Measurements from ENCODE around the gene FANCD2OS.
"Not testable (repeated sequence)": the region's sequence is repeated elsewhere in the genome, so short reads cannot be mapped to it uniquely, and the experiment has no call there.

Gene FANCD2OS

DNA sequence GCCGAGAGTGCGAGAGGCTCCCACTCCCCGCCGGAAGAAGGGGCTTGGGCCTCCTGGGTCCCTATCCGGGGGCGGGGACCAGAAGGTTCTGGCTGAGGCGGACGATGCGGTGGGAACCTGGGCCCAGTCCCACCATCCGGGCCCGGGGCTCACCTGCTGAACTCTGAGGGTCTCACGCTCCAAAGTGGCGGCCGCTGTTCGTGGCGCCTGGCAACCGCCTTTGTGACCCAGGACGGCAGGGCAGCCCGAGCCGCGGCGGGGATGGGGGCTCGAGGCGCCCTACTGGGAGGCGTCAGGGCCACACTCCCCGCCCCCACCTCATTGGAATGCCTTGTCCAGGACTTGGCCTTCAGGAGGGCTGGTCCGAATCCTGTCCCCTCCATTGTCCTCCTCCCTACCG lies at the start of gene FANCD2OS:
TSS of gene FANCD2OS (minus strand) at position 165 of the 400 bp plus-strand sequence. CDS start 3,481 bp downstream, outside the sequence.
- no peak for DNase-seq (ENCODE audit: low spot score)

- no peak for DNase-seq (ENCODE audit: low spot score)
Measured at GRCh38 chr3:10157031-10157430, 49.0 kb upstream of the FANCD2OS start.

DNA sequence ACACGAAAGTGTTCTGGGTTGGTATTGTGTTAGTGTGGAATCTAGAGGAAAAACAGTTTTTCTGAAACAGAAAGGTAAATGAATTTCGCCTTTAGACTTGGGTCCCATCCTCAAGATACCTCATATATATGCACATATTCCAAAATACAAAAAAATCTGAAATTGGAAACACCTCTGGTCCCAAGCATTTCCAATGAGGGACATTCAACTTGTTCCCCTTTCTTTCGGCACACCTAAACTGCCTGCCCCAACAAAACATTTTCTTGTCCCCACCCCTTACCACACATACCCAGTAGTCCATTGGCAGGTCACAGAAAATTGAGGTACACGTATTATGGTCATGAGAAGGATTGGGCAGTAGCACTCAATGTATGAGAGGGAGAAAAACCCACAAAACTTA lies 47.6 kb upstream of the FANCD2OS start:
- no peak for DNase-seq (ENCODE audit: low spot score)

DNA sequence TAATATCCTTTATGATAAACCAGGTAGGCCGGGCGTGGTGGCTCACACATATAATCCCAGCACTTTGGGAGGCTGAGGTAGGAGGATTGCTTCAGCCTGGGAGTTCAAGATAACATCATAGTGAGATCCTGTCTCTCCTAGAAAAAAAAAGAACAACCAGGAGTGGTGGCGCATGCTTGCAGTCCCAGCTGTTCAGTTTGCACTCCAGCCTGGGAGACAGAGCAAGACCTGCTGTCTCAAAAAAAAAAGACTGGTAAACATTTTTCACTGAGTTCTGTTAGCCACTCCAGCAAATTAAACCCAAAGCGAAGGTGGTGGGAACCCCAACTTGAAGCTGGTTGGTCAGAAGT lies 47.0 kb upstream of the FANCD2OS start:
- no peak for DNase-seq (ENCODE audit: low spot score)

DNA sequence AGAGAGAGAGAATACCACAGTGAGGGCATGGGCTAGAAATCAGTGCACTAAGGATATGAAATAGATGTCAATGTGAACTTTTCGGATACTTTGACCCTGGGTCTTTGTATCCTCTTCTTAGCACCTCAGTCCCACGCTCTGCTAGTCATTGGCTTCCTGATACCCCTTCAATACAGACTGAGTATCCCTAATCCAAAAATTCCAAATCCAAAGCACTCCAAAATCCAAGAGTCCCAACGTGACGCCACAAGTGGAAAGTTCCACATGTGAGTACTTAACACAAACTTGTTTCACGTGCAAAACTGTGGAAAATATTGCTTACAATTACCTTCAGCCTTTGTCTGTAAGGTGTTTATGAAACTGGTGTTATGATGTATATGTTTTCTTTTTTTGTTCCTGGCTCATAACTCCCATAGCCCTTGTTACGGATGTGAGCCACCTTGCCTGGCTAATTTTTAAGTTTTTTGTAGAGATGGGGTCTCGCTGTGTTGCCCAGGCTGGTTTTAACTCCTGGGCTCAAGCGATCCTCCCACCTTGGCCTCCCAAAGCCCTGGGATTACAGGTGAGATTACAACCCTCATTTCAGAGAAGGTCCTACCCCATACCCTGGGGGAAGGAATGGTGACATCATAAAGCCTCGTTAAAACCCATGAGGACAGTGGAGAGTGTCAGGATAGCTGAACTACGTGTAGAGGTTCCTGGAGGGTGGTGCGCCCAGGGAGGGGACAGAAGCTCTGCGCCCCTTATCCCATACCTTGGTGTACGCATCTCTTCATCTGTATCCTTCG lies 46.5 kb upstream of the FANCD2OS start:
- DNase-seq (ENCODE audit: low spot score) = no peak

DNA sequence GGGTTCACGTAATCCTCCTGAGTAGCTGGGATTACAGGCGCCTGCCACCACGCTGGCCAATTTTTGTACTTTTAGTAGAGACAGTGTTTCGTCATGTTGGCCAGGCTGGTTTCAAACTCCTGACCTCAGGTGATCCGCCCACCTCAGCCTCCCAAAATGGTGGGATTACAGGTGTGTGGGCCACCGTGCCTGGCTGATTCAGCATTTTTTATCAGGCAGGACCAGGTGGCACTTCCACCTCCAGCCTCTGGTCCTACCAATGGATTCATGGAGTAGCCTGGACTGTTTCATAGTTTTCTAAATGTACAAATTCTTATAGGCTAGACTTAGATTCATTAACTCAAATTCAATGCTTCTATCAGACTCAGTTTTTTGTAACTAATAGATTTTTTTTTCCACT lies 42.9 kb upstream of the FANCD2OS start:
- no peak for DNase-seq (ENCODE audit: low spot score)

- DNase-seq (ENCODE audit: low spot score) = no peak
Measured at GRCh38 chr3:10149226-10149625, 41.2 kb upstream of the FANCD2OS start.

- DNase-seq (ENCODE audit: low spot score) = no peak
Measured at GRCh38 chr3:10145685-10146084, 37.6 kb upstream of the FANCD2OS start.

DNA sequence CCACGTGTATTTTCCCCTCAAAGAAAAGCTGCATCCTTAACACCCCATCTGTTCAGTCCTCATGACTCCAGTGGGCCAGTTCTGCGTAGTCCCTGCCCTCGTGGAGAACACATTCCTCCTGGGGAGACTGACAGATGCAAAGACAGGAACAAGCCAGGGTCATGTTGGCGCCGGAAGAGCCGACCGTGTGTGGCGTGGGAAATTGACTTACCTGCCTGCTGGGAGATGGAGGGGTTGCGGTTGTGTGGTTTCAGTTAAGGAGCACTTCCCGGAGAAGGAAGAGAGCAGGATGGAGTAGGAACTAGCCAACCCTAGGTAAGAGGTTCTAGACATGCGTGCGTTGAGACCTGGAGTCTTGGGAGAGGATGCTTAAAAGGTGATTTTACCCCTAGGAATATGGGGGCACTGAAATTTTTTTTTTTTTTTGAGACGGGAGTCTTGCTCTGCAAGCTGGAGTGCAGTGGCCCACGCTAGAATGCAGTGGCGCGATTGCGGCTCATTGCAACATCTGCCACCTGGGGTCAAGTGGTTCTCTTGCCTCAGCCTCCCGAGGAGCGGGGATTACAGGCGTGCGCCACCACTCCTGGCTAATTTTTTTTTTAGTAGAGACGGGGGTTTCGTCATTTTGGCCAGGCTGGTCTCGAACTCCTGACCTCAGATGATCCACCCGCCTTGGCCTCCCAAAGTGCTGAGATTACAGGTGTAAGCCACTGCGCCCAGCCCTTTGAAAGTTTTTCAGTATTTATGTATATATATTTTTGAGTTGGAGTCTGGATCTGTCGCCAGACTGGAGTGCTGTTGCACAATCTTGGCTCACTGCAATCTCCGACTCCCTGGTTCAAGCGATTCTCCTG lies 34.9 kb upstream of the FANCD2OS start:
- DNase-seq (ENCODE audit: low spot score) = peak; percentile 38

DNA sequence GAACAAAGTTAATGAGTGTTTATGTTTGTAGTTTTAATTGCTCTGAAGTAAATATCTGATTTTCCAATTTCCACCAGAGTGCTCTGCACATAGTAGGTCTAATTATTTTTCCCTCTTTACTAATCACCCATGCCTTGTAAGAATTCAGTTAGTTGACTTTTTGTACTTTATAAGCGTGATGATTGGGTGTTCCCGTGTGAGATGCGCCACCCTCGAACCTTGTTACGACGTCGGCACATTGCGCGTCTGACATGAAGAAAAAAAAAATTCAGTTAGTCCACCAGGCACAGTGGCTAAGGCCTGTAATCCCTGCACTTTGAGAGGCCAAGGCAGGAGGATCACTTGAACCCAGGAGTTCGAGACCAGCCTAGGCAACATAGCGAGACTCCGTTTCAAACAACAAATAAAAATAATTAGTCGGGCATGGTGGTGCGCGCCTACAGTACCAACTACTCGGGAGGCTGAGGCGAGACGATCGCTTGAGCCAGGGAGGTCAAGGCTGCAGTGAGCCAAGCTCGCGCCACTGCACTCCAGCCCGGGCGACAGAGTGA lies 33.0 kb upstream of the FANCD2OS start:
- DNase-seq (ENCODE audit: low spot score) = no peak

DNA sequence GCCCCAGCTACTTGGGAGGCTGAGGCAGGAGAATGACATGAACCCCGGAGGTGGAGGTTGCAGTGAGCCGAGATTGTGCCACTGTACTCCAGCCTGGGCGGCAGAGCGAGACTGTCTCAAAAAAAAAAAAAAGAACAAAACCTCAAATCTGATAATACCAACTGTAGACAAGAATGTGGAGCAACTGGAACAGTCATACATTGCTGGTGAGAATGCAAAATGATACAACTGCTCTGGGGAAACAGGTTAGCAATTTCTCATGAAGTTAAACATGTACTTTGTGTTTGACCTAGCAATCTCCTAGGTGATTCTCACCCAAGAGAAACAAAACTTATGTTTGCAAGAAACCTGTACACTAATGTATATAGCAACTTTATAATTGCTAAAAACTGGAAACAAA lies 29.1 kb upstream of the FANCD2OS start:
- DNase-seq (ENCODE audit: low spot score) = no peak

GRCh38 chr3:10136426-10137005 lies 28.5 kb upstream of the FANCD2OS start:
- DNase-seq (ENCODE audit: low spot score) = no peak

DNA sequence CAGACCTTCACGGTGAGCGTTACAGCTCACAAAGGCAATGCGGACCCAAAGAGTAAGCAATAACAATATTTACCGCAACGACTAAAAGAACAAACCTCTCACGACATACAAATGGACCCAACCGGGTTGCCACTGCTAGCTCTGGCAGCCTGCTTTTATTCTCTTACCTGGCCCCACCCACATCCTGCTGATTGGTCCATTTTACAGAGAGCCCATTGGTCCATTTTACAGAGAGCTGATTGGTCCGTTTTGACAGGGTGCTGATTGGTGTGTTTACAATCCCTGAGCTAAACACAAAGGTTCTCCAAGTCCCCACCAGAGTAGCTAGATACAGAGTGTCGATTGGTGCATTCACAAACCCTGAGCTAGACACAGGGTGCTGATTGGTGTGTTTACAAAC lies 27.8 kb upstream of the FANCD2OS start:
- DNase-seq (ENCODE audit: low spot score) = not testable (repeated sequence)

- no peak for DNase-seq (ENCODE audit: low spot score)
Measured at GRCh38 chr3:10122724-10123123, 14.7 kb upstream of the FANCD2OS start.

- DNase-seq (ENCODE audit: low spot score) = no peak
Measured at GRCh38 chr3:10121064-10121463, 13.0 kb upstream of the FANCD2OS start.

DNA sequence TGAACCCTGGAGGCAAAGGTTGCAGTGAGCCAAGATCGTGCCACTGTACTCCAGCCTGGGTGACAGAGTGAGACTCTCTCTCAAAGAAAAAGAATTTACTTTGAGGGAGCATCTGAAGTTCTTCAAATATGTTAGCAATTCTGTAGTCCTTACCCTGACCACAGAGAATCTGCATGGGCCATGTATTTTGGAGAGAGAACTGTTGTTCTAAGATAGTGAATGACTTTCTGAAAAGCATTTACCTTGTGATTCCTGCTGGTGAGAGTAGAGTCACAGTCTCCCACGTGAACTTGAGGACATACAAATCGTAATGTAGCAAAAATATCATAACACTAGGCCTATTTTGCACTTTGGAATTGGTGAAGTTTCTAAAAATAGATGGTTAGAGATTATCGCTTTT lies 11.3 kb upstream of the FANCD2OS start:
- DNase-seq (ENCODE audit: low spot score) = no peak

- DNase-seq (ENCODE audit: low spot score) = no peak
Measured at GRCh38 chr3:10116928-10117327, 8.9 kb upstream of the FANCD2OS start.

GRCh38 chr3:10116138-10116460 lies 8.0 kb upstream of the FANCD2OS start:
- DNase-seq (ENCODE audit: low spot score) = peak; percentile 22

DNA sequence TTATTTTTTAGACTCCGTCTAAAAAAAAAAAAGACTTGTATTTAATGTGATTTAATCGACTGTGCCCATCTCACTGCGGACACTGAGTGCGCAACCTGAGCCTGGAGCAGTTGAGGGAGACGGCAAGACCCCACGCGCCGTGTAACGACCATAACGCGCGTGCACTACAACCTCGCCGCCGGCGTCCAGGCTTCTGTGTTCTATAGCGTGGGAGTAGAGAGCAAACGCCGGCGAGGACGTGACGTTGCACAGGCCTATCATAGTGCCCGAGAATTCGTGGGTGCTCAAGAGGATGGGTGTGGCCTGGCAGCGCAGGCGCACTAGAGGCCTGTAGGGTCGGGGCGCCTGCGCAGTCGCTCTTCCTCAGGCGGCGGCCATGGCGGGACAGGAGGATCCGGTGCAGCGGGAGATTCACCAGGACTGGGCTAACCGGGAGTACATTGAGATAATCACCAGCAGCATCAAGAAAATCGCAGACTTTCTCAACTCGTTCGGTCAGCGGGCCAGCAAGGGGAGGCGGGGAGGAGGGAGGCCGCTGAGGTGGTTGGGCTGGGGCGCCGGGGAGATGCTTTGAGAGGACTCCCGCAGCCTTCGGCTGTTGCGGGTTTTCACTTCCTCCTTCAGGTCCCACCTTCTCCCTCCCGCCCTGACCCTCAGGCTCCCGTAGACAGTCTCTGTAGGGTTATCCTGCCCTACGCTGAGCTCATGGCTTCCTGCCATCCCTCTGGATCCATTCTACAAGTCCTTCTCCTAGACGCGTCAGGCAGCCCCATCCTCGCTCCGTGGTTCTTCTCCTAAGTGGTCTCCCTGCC lies 7.5 kb upstream of the FANCD2OS start, which contains the start of gene BRK1:
TSS of gene BRK1 (plus strand) at position 350 of the 812 bp plus-strand sequence. CDS start at position 377, 27 bp downstream.
- peak; percentile 96 for DNase-seq (ENCODE audit: low spot score)

DNA sequence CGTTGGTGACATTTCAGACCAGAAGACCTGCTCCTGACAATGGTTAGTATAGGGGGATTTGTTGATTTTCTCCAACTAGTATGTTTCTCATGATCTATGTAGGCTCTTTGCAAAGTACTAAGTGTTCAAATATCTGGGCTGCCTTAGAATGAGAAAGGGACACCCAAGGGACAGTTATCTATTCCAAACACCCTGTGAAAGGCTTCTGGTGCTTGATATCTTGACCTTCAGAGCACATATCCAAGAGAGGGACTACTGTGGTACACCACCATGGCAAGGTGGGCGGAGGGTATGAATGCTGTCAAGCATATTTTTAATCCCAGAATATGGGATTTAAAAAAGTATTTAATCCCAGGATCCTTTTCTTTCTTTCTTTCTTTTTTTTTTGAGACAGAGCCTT lies 1.1 kb downstream of the FANCD2OS start:
- no peak for DNase-seq (ENCODE audit: low spot score)

- no peak for DNase-seq (ENCODE audit: low spot score)
Measured at GRCh38 chr3:10099041-10099440, 9.0 kb downstream of the FANCD2OS start.

DNA sequence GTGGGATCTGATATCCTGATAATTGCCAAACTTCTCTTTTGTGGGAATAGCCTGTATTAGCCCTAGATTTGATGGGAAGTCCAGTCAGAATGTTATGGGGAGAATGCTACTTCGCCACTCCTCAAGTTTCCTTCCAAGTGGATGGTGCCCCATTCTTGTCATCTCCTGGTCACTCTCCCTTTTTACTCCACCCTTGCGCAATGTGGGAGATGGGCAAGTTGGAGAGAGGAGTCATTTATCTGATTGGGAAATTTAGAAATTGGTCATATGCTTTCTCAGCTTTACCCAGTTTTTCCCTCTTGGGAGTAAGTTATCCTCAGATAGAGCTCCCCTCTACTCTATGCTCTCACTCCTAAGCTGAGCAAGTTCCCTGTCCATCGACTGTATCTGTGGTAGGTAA lies 14.4 kb downstream of the FANCD2OS start:
- no peak for DNase-seq (ENCODE audit: low spot score)
